ENCODE measurements around the gene BCL2A1.
"Not testable (repeated sequence)": the region's sequence is repeated elsewhere in the genome, so short reads cannot be mapped to it uniquely, and the experiment has no call there.

The BCL2A1 gene

GRCh38 chr15:79923079-79923514, 47.9 kb downstream of the BCL2A1 start:
- TF ChIP-seq CTCF (IDR thresholded peaks at IDR 0.05; ENCODE audit: borderline replicate concordance, insufficient read depth, low read depth, low read length), result no peak
- H3K4me3 ChIP-seq (ENCODE audit: low read depth, low read length), result peak overlapping the region; percentile 100

- H3K4me3 ChIP-seq (ENCODE audit: low read depth, low read length), result peak overlapping the region; percentile 100
- no peak for TF ChIP-seq CTCF (IDR thresholded peaks at IDR 0.05; ENCODE audit: borderline replicate concordance, insufficient read depth, low read depth, low read length)
Measured at GRCh38 chr15:79922512-79923078, 48.4 kb downstream of the BCL2A1 start.

GRCh38 chr15:79919749-79920511, 51.1 kb downstream of the BCL2A1 start:
- no peak for TF ChIP-seq CTCF (IDR thresholded peaks at IDR 0.05; ENCODE audit: borderline replicate concordance, insufficient read depth, low read depth, low read length)
- H3K4me3 ChIP-seq (ENCODE audit: low read depth, low read length), result no peak overlapping the region

- TF ChIP-seq CTCF (IDR thresholded peaks at IDR 0.05; ENCODE audit: borderline replicate concordance, insufficient read depth, low read depth, low read length), result no peak
- H3K4me3 ChIP-seq (ENCODE audit: low read depth, low read length), result no peak overlapping the region
Measured at GRCh38 chr15:79919090-79919748, 51.8 kb downstream of the BCL2A1 start.

- H3K4me3 ChIP-seq (ENCODE audit: low read depth, low read length), result no peak overlapping the region
- no peak for TF ChIP-seq CTCF (IDR thresholded peaks at IDR 0.05; ENCODE audit: borderline replicate concordance, insufficient read depth, low read depth, low read length)
Measured at GRCh38 chr15:79918278-79918677, 52.7 kb downstream of the BCL2A1 start.

GRCh38 chr15:79916502-79917132, 54.4 kb downstream of the BCL2A1 start:
- TF ChIP-seq CTCF (IDR thresholded peaks at IDR 0.05; ENCODE audit: borderline replicate concordance, insufficient read depth, low read depth, low read length), result no peak
- no peak overlapping the region for H3K4me3 ChIP-seq (ENCODE audit: low read depth, low read length)

GRCh38 chr15:79915776-79916501, 55.1 kb downstream of the BCL2A1 start:
- H3K4me3 ChIP-seq (ENCODE audit: low read depth, low read length), result not testable (repeated sequence)
